MG63 (cell line): Measurements from ENCODE around the gene SLC35F6. TPM values are rescaled to one million over a fixed set of nuclear protein-coding genes. Genes with fewer than 3 reads are reported as not detected.

Experiments used
- DNase-seq: peaks from one replicate; pipeline ENCODE4 v3.0.0-alpha.2; 2020
- H3K27me3 ChIP-seq: fragments of 250-450 bp; sonication (Bioruptor Pico); 2 replicates; pipeline ENCODE4 v1.5.1; 2020; ENCODE audit warnings: mild to moderate bottlenecking, moderate library complexity
- H3K36me3 ChIP-seq: fragments of 250-450 bp; sonication (Bioruptor Pico); 2 replicates; pipeline ENCODE4 v1.5.1; 2020; ENCODE audit warnings: mild to moderate bottlenecking, moderate library complexity
- H3K4me3 ChIP-seq: fragments of 250-450 bp; sonication (Bioruptor Pico); 2 replicates; pipeline ENCODE4 v1.5.1; 2020; ENCODE audit warnings: mild to moderate bottlenecking, moderate library complexity
- H3K9me3 ChIP-seq: fragments of 250-450 bp; sonication (Bioruptor Pico); 2 replicates; pipeline ENCODE4 v1.5.1; 2020; ENCODE audit warnings: mild to moderate bottlenecking, moderate library complexity
- total RNA-seq: library from RNA; depleted of rRNA; stranded (reverse); fragments of >200 nt; shearing (Covaris generic); gene quantifications from 2 replicates; pipeline ENCODE4 v1.2.3, GENCODE V29; 2014; ENCODE audit warnings: low replicate concordance

The SLC35F6 gene
- total RNA-seq, 1 experiment from 2014 or later, result 31.0 TPM

DNA sequence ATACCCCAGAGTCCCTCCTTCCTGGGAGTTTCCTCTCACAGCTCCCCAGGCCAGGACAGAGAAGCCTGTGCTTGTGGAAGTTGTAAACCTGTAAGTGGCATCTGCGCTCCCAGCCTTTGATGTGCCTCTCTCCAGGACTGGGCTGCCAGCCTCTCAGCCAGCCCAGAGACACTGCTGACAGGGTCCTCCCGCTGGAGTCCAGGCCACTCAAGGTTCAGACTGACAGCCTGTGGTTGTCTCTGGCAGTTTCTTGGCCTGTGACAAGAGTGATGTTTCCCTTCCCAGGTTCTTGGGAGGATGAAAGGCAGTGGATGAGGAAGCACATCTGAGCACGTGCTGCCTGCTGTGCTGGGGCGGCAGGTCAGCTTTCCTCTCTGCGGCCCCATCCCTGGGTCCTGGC, 3.0 kb downstream of the SLC35F6 start:
- no peak for DNase-seq
- Histone ChIP-seq H3K36me3 (peaks cover 54% of the 10 kb centered on the region), H3K4me3 (no peak overlapping the region), H3K27me3 (no peaks in the 10 kb centered on the region), H3K9me3 (no peaks in the 10 kb centered on the region)

GRCh38 chr2:26767894-26768487, 3.9 kb downstream of the SLC35F6 start:
- H3K36me3 ChIP-seq, result peaks cover 56% of the 10 kb centered on the region
- peak; percentile 84 for DNase-seq
- no peaks in the 10 kb centered on the region for H3K27me3 ChIP-seq
- no peaks in the 10 kb centered on the region for H3K9me3 ChIP-seq
- H3K4me3 ChIP-seq, result no peak overlapping the region

DNA sequence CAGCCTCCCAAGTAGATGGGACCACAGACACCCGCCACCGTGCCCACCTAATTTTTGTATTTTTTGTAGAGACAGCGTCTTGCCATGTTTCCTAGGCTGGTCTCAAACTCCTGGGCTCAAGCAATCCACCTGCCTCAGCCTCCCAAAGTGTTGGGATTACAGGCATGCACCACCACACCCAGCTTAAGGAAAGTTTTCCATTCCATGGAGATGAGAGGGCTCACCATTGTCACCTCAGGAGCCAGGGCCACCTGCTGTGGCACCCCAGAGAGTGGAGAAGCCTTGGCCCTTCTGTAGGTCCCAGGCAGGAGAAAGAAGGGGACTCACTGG, 4.6 kb downstream of the SLC35F6 start:
- H3K36me3 ChIP-seq, result peaks cover 60% of the 10 kb centered on the region
- no peak for DNase-seq
- H3K27me3 ChIP-seq, result no peaks in the 10 kb centered on the region
- H3K9me3 ChIP-seq, result no peaks in the 10 kb centered on the region
- no peak overlapping the region for H3K4me3 ChIP-seq

- H3K4me3 ChIP-seq, result 0 out of 2 replicates have a peak overlapping the region, but pooled peaks have one; percentile 6
- DNase-seq, result peak; percentile 94
- no peaks in the 10 kb centered on the region for H3K27me3 ChIP-seq
- H3K9me3 ChIP-seq, result no peaks in the 10 kb centered on the region
- H3K36me3 ChIP-seq, result peaks cover 65% of the 10 kb centered on the region
These were observed 5.1 kb downstream of the SLC35F6 start for GRCh38 chr2:26769089-26769761.

DNA sequence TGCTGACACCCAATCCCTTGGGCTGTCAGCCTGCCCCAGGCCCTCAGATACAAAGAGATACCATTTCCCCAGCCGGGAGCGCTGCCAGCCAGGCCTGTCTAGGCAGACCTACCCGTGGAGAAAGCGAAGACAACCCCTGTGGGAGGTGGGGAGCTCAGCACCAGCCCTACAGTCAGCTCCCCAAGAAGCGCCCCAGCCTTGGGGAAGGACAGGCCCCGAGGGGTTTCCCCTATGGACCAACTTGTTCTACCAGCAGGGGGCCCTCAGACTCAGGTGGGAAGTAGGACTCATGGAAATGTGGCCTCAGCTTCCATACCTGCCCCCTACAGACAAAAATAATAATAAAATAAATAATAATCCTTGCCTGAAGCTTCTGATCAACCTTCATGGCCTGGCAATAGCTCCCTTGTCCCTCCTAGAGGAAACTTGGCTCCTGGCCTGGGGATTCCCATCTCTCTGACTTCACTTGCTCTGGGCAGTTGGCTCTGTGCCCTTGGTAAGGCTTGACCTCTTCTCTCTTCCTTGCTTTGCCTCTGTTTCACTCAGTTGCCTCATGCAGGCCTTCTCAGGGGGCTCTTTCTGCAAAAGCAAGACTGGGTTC, 7.0 kb downstream of the SLC35F6 start:
- Histone ChIP-seq H3K36me3 (peaks cover 69% of the 10 kb centered on the region), H3K27me3 (no peaks in the 10 kb centered on the region), H3K4me3 (no peak overlapping the region), H3K9me3 (no peaks in the 10 kb centered on the region)
- DNase-seq, result peak; percentile 89

GRCh38 chr2:26772064-26773001, 8.2 kb downstream of the SLC35F6 start:
- peak; percentile 89 for DNase-seq
- Histone ChIP-seq H3K4me3 (no peak overlapping the region), H3K9me3 (no peaks in the 10 kb centered on the region), H3K27me3 (no peaks in the 10 kb centered on the region), H3K36me3 (peaks cover 76% of the 10 kb centered on the region)

DNA sequence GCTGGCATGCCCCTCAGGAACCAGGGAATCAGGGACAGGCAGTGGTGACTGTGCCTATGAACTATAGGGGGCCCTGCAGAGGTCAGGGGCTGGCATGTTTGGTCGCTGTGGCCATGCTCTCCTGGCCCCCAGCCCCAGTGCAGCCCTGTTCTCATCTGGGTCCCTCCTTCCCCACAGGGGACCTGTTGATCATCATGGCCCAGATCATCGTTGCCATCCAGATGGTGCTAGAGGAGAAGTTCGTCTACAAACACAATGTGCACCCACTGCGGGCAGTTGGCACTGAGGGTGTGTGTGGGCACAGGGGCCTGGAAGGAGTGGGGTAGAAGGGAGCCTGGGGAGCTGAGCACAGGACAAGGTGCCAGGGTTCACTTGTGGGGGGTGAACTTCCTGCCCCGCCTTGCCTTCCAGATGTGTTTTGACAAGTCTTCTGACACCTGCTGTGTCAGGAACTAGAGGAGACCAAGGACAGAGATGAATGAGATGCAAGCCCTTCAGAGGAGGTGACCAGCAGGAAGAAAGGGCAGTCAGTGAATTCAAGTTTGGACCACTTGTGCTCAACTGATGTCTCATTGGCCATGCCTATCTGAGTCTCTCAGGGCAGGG, 12.2 kb downstream of the SLC35F6 start:
- H3K9me3 ChIP-seq, result no peaks in the 10 kb centered on the region
- H3K27me3 ChIP-seq, result no peaks in the 10 kb centered on the region
- no peak overlapping the region for H3K4me3 ChIP-seq
- H3K36me3 ChIP-seq, result peaks cover 82% of the 10 kb centered on the region
- no peak for DNase-seq

DNA sequence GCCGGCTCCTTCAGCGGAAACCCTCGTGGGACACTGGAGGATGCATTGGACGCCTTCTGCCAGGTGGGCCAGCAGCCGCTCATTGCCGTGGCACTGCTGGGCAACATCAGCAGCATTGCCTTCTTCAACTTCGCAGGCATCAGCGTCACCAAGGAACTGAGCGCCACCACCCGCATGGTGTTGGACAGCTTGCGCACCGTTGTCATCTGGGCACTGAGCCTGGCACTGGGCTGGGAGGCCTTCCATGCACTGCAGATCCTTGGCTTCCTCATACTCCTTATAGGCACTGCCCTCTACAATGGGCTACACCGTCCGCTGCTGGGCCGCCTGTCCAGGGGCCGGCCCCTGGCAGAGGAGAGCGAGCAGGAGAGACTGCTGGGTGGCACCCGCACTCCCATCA, 14.0 kb downstream of the SLC35F6 start:
- Histone ChIP-seq H3K9me3 (no peaks in the 10 kb centered on the region), H3K36me3 (peaks cover 76% of the 10 kb centered on the region), H3K4me3 (no peak overlapping the region), H3K27me3 (no peaks in the 10 kb centered on the region)
- DNase-seq, result no peak

DNA sequence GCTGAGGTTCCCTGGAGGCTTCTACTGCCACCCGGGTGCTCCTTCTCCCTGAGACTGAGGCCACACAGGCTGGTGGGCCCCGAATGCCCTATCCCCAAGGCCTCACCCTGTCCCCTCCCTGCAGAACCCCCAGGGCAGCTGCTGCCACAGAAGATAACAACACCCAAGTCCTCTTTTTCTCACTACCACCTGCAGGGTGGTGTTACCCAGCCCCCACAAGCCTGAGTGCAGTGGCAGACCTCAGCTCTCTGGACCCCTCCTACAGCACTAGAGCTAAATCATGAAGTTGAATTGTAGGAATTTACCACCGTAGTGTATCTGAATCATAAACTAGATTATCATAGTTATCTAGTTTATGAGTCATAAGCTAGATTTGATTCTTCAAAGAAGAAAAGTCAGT, 14.4 kb downstream of the SLC35F6 start:
- Histone ChIP-seq H3K4me3 (no peak overlapping the region), H3K9me3 (no peaks in the 10 kb centered on the region), H3K27me3 (no peaks in the 10 kb centered on the region), H3K36me3 (peaks cover 75% of the 10 kb centered on the region)
- DNase-seq, result no peak

- DNase-seq, result no peak
- Histone ChIP-seq H3K9me3 (no peaks in the 10 kb centered on the region), H3K4me3 (no peak overlapping the region), H3K27me3 (no peaks in the 10 kb centered on the region), H3K36me3 (peaks cover 57% of the 10 kb centered on the region)
These were observed 16.2 kb downstream of the SLC35F6 start for GRCh38 chr2:26780203-26780760.

DNA sequence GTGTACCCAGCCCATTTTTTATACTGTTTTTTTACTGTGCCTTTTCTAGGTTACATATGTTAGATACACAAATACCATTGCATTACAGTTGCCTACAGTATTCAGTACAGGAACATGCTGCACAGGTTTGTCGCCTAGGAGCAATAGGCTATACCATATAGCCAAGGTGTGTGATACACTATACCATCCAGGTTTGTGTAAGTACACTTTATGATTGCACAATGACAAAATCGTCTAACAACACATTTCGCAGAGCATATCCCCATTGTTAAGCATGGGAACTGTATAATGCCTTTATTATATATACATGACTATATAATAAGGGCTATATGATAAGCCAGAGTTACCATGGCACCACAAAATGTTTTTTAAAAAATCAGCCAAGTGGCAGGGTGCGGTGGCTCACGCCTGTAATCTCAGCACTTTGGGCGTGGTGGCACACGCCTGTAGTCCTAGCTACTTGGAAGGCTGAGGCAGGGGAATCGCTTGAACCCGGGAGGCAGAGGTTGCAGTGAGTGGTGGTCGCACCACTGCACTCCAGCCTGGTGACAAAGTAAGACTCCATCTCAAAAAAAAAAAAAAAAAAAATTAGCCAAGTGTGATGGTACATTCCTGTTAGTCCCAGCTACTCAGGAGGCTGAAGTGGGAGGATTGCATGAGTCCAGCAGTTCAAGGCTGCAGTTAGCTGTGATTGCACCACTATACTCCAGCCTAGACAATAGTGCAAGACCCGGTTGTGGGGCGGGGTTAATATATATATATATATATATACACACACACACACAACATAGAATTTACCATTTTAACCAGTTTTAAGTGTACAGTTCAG, 19.0 kb downstream of the SLC35F6 start:
- no peak overlapping the region for H3K4me3 ChIP-seq
- peaks cover 31% of the 10 kb centered on the region for H3K36me3 ChIP-seq
- DNase-seq, result no peak
- H3K27me3 ChIP-seq, result no peaks in the 10 kb centered on the region
- H3K9me3 ChIP-seq, result no peaks in the 10 kb centered on the region

- Histone ChIP-seq H3K36me3 (peaks cover 35% of the 10 kb centered on the region), H3K27me3 (no peaks in the 10 kb centered on the region), H3K4me3 (no peak overlapping the region; the same call in 1 of the 2 replicates), H3K9me3 (peaks cover 3% of the 10 kb centered on the region; the same call in 1 of the 2 replicates)
- no peak for DNase-seq
These were observed 20.6 kb downstream of the SLC35F6 start for GRCh38 chr2:26784570-26785234.

DNA sequence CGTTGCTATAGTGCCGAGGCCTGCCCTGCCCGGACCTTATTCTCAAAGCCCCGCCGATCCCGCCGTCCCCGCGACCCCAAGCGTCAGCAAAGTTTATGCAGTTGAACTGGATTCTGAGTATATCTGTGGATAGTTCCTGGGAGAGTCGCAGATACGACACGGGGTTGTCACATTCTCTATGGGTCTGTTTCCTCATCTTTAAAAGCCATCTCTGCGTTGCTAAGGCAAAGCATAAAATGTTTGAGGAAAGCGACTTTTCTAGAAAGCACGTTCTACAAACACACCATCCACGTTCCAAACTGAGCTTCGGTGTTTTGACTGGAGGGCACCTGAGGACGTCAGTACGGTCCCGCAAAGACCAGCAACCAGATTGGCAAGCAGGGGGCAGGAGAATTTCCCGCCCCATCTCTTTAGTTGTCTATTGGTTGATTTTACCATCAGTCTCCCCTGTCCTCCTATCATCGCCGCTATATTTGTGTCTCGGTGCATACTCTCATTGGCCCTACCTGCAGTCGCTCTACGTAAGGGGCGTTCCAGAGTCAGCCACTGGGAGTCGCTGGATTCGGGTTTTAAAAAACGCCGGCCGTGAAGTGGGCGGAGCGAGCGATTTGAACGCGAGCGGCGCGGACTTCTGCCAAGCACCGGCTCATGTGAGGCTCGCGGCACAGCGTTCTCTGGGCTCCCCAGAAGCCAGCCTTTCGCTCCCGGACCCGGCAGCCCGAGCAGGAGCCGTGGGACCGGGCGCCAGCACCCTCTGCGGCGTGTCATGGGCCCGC, 21.5 kb downstream of the SLC35F6 start, which contains the start of gene CENPA:
CENPA (plus strand) TSS at position 626 of the 776 bp plus-strand sequence; CDS start at position 767, 141 bp downstream.
- DNase-seq, result peak; percentile 97
- peaks cover 35% of the 10 kb centered on the region for H3K36me3 ChIP-seq
- peak within 1 kb of the TSS; percentile 72 for H3K4me3 ChIP-seq
- H3K9me3 ChIP-seq, result peaks cover 8% of the 10 kb centered on the region; the same call in 1 of the 2 replicates
- no peaks in the 10 kb centered on the region for H3K27me3 ChIP-seq
